Medulla oblongata (tissue), 1 donor: ENCODE data around the gene ADISSP.

Experiments used
- DNase-seq: peaks from one replicate; pipeline ENCODE4 v3.0.0-alpha.2; 2015; ENCODE audit errors: extremely low spot score

Gene ADISSP

GRCh38 chr20:3767427-3768341, at the start of gene ADISSP:
Gene ADISSP (minus strand): TSS chr20:3767753. CDS start chr20:3760100, 7,653 bp downstream.
- DNase-seq: peak; percentile 99

- no peak for DNase-seq
Measured at GRCh38 chr20:3815703-3816315, 48.3 kb upstream of the ADISSP start.

- DNase-seq: no peak
Measured at GRCh38 chr20:3814928-3815495, 47.5 kb upstream of the ADISSP start.

- no peak for DNase-seq
Measured at GRCh38 chr20:3813848-3814581, 46.5 kb upstream of the ADISSP start.

GRCh38 chr20:3812975-3813847, 45.7 kb upstream of the ADISSP start:
- no peak for DNase-seq

- DNase-seq: no peak
Measured at GRCh38 chr20:3812259-3812681, 44.7 kb upstream of the ADISSP start.

GRCh38 chr20:3811467-3812258, 44.1 kb upstream of the ADISSP start:
- DNase-seq: peak; percentile 98

GRCh38 chr20:3808544-3808943, 41.0 kb upstream of the ADISSP start:
- DNase-seq: no peak

- no peak for DNase-seq
Measured at GRCh38 chr20:3804781-3805180, 37.2 kb upstream of the ADISSP start.

- DNase-seq: no peak
Measured at GRCh38 chr20:3804254-3804751, 36.8 kb upstream of the ADISSP start.

GRCh38 chr20:3803854-3804253, 36.3 kb upstream of the ADISSP start:
- no peak for DNase-seq

- no peak for DNase-seq
Measured at GRCh38 chr20:3803289-3803688, 35.7 kb upstream of the ADISSP start.

GRCh38 chr20:3802524-3803239, 35.1 kb upstream of the ADISSP start:
- DNase-seq: no peak

GRCh38 chr20:3801846-3802245, 34.3 kb upstream of the ADISSP start:
- DNase-seq: no peak

- DNase-seq: no peak
Measured at GRCh38 chr20:3801299-3801698, 33.7 kb upstream of the ADISSP start.

GRCh38 chr20:3800878-3801260, 33.3 kb upstream of the ADISSP start:
- no peak for DNase-seq

GRCh38 chr20:3800256-3800877, 32.8 kb upstream of the ADISSP start:
- DNase-seq: no peak

- no peak for DNase-seq
Measured at GRCh38 chr20:3798908-3799248, 31.3 kb upstream of the ADISSP start.

- no peak for DNase-seq
Measured at GRCh38 chr20:3798373-3798768, 30.8 kb upstream of the ADISSP start.
